Mesendoderm (in vitro differentiated cells): ENCODE data around the gene NUP188.

Experiments
- DNase-seq: peaks from one replicate; pipeline ENCODE4 v3.0.0; 2013
- H2AK5ac ChIP-seq: 2 replicates; pipeline ENCODE4 v1.6.1; 2013; ENCODE audit warnings: low read length, inconsistent platforms
- H2BK120ac ChIP-seq: 2 replicates; pipeline ENCODE4 v1.6.1; 2013; ENCODE audit warnings: low read depth, mild to moderate bottlenecking, low read length, moderate library complexity, mixed read lengths
- H2BK15ac ChIP-seq: replicated peaks from 2 replicates; pipeline ENCODE4 v1.6.1; 2013; ENCODE audit warnings: low read depth, mild to moderate bottlenecking, moderate library complexity
- H2BK5ac ChIP-seq: 2 replicates; pipeline ENCODE4 v1.6.1; 2013; ENCODE audit warnings: low read length, inconsistent platforms
- H3K18ac ChIP-seq: 2 replicates; pipeline ENCODE4 v1.6.1; 2013; ENCODE audit warnings: mild to moderate bottlenecking, low read length, mixed read lengths
- H3K23ac ChIP-seq: one replicate; pipeline ENCODE4 v1.6.1; 2013; ENCODE audit warnings: low read length
- H3K27ac ChIP-seq: 2 replicates; pipeline ENCODE4 v1.5.1; 2013; ENCODE audit warnings: low read depth, mild to moderate bottlenecking, inconsistent platforms, low read length, moderate library complexity
- H3K27me3 ChIP-seq: 2 replicates; pipeline ENCODE4 v1.6.1; 2013; ENCODE audit warnings: low read length, control low read depth, mild to moderate bottlenecking, inconsistent platforms; ENCODE audit not compliant: insufficient read depth, poor library complexity
- H3K36me3 ChIP-seq: 2 replicates; pipeline ENCODE4 v1.6.1; 2013; ENCODE audit warnings: low read length, inconsistent platforms; ENCODE audit not compliant: control insufficient read depth, insufficient read depth
- H3K4ac ChIP-seq: one replicate; pipeline ENCODE4 v1.6.1; 2013; ENCODE audit warnings: low read depth, mild to moderate bottlenecking, low read length, moderate library complexity
- H3K4me1 ChIP-seq: 2 replicates; pipeline ENCODE4 v1.6.1; 2013; ENCODE audit warnings: low read depth, low read length, inconsistent platforms; ENCODE audit not compliant: control insufficient read depth
- H3K4me2 ChIP-seq: 2 replicates; pipeline ENCODE4 v1.6.1; 2013; ENCODE audit warnings: low read length
- H3K4me3 ChIP-seq: 2 replicates; pipeline ENCODE4 v1.5.1; 2013; ENCODE audit warnings: mild to moderate bottlenecking, low read length
- H3K56ac ChIP-seq: one replicate; pipeline ENCODE4 v1.6.1; 2013; ENCODE audit warnings: low read length
- H3K79me1 ChIP-seq: 2 replicates; pipeline ENCODE4 v1.6.1; 2013; ENCODE audit warnings: low read length, inconsistent platforms
- H3K79me2 ChIP-seq: 2 replicates; pipeline ENCODE4 v1.6.1; 2013; ENCODE audit warnings: mild to moderate bottlenecking, low read length; ENCODE audit not compliant: control insufficient read depth, insufficient read depth
- H3K9ac ChIP-seq: 2 replicates; pipeline ENCODE4 v1.6.1; 2013; ENCODE audit warnings: low read length, inconsistent platforms
- H4K5ac ChIP-seq: one replicate; pipeline ENCODE4 v1.6.1; 2013; ENCODE audit warnings: low read length
- H4K8ac ChIP-seq: one replicate; pipeline ENCODE4 v1.6.1; 2013; ENCODE audit warnings: low read depth, mild to moderate bottlenecking, control low read depth, low read length, moderate library complexity
- WGBS: extraction: QIAGEN DNeasy Blood & Tissue Kit; methylation state at CpG from one replicate; pipeline ENCODE4 v1.1.7; 2013; ENCODE audit warnings: low lambda C conversion rate, missing lambda C conversion rate; ENCODE audit not compliant: insufficient coverage; ENCODE audit errors: extremely low coverage; 5-methylcytosine and 5-hydroxymethylcytosine counted together

Gene NUP188

GRCh38 chr9:128918921-128919320, 28.6 kb upstream of the NUP188 start:
- Histone ChIP-seq H4K8ac (no peak overlapping the region), H3K27ac (no peak overlapping the region), H2AK5ac (no peak overlapping the region), H4K5ac (no peak overlapping the region), H3K56ac (no peak overlapping the region), H3K4ac (no peak overlapping the region), H2BK15ac (no peak overlapping the region), H3K36me3 (peaks cover 4% of the 10 kb centered on the region), H3K18ac (no peak overlapping the region), H3K4me3 (no peak overlapping the region), H3K27me3 (no peaks in the 10 kb centered on the region), H3K9ac (no peak overlapping the region), H3K4me2 (no peak overlapping the region), H3K79me2 (peaks cover 7% of the 10 kb centered on the region), H3K79me1 (peaks cover 7% of the 10 kb centered on the region), H2BK5ac (no peak overlapping the region), H3K4me1 (peaks cover 4% of the 10 kb centered on the region), H3K23ac (no peak overlapping the region), H2BK120ac (no peak overlapping the region)
- no peak for DNase-seq
- WGBS = no CpG with 5 or more reads among the region's 2 CpGs

- Histone ChIP-seq H3K36me3 (peaks cover 4% of the 10 kb centered on the region), H3K18ac (no peak overlapping the region), H3K9ac (no peak overlapping the region), H3K27me3 (no peaks in the 10 kb centered on the region), H3K4me2 (no peak overlapping the region), H2BK120ac (no peak overlapping the region), H2BK15ac (no peak overlapping the region), H3K4me3 (no peak overlapping the region), H3K79me1 (peaks cover 3% of the 10 kb centered on the region), H3K23ac (no peak overlapping the region), H2AK5ac (no peak overlapping the region), H2BK5ac (no peak overlapping the region), H3K56ac (no peak overlapping the region), H4K5ac (no peak overlapping the region), H4K8ac (no peak overlapping the region), H3K79me2 (peaks cover 3% of the 10 kb centered on the region), H3K4me1 (peaks cover 4% of the 10 kb centered on the region), H3K4ac (no peak overlapping the region), H3K27ac (no peak overlapping the region)
- no peak for DNase-seq
- WGBS = no CpG with 5 or more reads among the region's 14 CpGs
These were observed 28.0 kb upstream of the NUP188 start for GRCh38 chr9:128919402-128920089.

DNA sequence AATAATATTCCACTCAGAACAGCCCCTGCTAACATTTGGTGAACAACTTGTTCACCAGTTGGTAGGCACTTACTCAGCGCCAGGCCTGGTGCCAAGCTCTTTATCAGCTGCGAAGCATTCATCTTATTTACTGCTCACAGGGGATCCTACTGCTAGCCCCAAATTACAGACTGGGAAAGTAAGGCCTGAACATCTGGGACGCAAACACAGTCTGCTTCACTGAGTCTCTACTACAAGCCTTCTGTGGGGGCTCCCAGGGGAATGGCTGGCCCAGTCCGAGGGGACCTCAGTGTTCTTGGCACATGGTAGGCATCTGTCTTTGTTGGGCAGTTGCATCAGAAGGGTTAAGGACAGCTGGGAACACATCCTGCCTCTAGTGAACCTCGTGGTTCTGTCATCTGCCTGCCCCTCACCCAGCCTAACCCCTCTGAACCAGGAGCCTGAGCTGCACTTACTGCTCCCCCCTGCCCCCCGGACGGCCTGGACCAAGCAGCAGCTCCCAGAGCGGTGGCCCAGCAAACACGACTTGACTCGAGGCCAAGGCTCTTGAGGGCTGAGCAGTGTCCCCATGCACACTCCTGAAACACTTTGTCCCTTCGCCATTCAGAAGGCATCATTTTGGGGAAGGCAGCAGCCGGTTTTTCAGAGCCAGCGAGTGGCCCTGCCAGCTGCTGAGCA, 27.0 kb upstream of the NUP188 start, which contains the start of gene PHYHD1:
TSS of gene PHYHD1 (plus strand) at position 602 of the 678 bp plus-strand sequence. CDS start 1,342 bp downstream, outside the sequence.
- Histone ChIP-seq H3K56ac (peak within 1 kb of the TSS; percentile 91), H2BK15ac (no peak within 1 kb of the TSS), H4K8ac (no peak within 1 kb of the TSS), H3K27ac (peak within 1 kb of the TSS; percentile 81), H3K27me3 (no peaks in the 10 kb centered on the region), H3K4me2 (peak within 1 kb of the TSS; percentile 80), H3K4me1 (peaks cover 4% of the 10 kb centered on the region), H3K4me3 (no peak within 1 kb of the TSS), H3K36me3 (peaks cover 4% of the 10 kb centered on the region), H2BK5ac (peak within 1 kb of the TSS; percentile 50), H2AK5ac (peak within 1 kb of the TSS; percentile 10), H3K79me2 (no peaks in the 10 kb centered on the region), H3K23ac (no peak within 1 kb of the TSS), H4K5ac (no peak within 1 kb of the TSS), H3K9ac (peak within 1 kb of the TSS; percentile 85), H2BK120ac (no peak within 1 kb of the TSS), H3K4ac (peak within 1 kb of the TSS; percentile 10), H3K18ac (peak within 1 kb of the TSS; percentile 70), H3K79me1 (no peaks in the 10 kb centered on the region)
- DNase-seq = no peak
- no CpG with 5 or more reads among the region's 13 CpGs for WGBS

- Histone ChIP-seq H2BK5ac (peak overlapping the region; percentile 73), H4K8ac (no peak overlapping the region), H3K4me1 (peaks cover 4% of the 10 kb centered on the region), H4K5ac (no peak overlapping the region), H3K56ac (peak overlapping the region; percentile 91), H3K27ac (peak overlapping the region; percentile 81), H2BK120ac (no peak overlapping the region), H3K18ac (peak overlapping the region; percentile 96), H2BK15ac (no peak overlapping the region), H3K79me2 (no peaks in the 10 kb centered on the region), H3K23ac (no peak overlapping the region), H3K79me1 (no peaks in the 10 kb centered on the region), H3K4me2 (peak overlapping the region; percentile 80), H3K27me3 (no peaks in the 10 kb centered on the region), H3K4ac (peak overlapping the region; percentile 22), H3K9ac (peak overlapping the region; percentile 85), H2AK5ac (peak overlapping the region; percentile 10), H3K36me3 (no peaks in the 10 kb centered on the region), H3K4me3 (peak overlapping the region; percentile 72)
- DNase-seq = peak; percentile 92
- no CpG with 5 or more reads among the region's 32 CpGs for WGBS
These were observed 25.4 kb upstream of the NUP188 start for GRCh38 chr9:128921881-128922763.

GRCh38 chr9:128923493-128923883, 24.0 kb upstream of the NUP188 start:
- H3K79me1 ChIP-seq = no peaks in the 10 kb centered on the region
- H3K79me2 ChIP-seq = no peaks in the 10 kb centered on the region
- no peak overlapping the region for H2AK5ac ChIP-seq
- no peak overlapping the region for H3K18ac ChIP-seq
- H3K4me1 ChIP-seq = peaks cover 4% of the 10 kb centered on the region
- H4K5ac ChIP-seq = no peak overlapping the region
- H3K9ac ChIP-seq = no peak overlapping the region
- no peak overlapping the region for H3K4me3 ChIP-seq
- no peak overlapping the region for H4K8ac ChIP-seq
- no CpG with 5 or more reads among the region's 6 CpGs for WGBS
- H3K27ac ChIP-seq = no peak overlapping the region
- H3K27me3 ChIP-seq = no peaks in the 10 kb centered on the region
- no peak overlapping the region for H3K56ac ChIP-seq
- no peak overlapping the region for H2BK120ac ChIP-seq
- H3K4me2 ChIP-seq = no peak overlapping the region
- no peak overlapping the region for H2BK5ac ChIP-seq
- no peak overlapping the region for H2BK15ac ChIP-seq
- H3K36me3 ChIP-seq = no peaks in the 10 kb centered on the region
- no peak overlapping the region for H3K23ac ChIP-seq
- H3K4ac ChIP-seq = no peak overlapping the region
- DNase-seq = no peak
